ENCODE results near the gene SYT1. TPM values are rescaled to one million over a fixed set of nuclear protein-coding genes. Genes with fewer than 3 reads are reported as not detected.

Gene SYT1
- total RNA-seq, 1 experiment from 2014 or later: 15.8 TPM

DNA sequence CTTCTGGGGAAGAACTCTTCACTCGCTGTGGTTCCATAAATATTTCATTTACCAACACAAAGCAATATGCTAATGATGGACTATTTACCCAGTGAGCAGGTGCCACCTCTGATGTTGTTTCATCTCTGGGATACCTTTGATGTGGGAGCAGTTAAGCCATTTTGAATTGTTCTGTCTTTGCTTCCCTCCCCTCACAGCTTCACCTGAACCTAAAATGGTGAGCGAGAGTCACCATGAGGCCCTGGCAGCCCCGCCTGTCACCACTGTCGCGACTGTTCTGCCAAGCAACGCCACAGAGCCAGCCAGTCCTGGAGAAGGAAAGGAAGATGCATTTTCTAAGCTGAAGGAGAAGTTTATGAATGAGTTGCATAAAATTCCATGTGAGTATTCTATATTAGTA is 352.7 kb downstream of the SYT1 start:
- H3K79me1 ChIP-seq (ENCODE audit: insufficient read depth, low read depth, low read length, poor library complexity, severe bottlenecking): no peaks in the 10 kb centered on the region
- H2BK120ac ChIP-seq (ENCODE audit: low read depth, low read length, poor library complexity, severe bottlenecking): no peak overlapping the region
- no peaks in the 10 kb centered on the region for H4K20me1 ChIP-seq (ENCODE audit: control insufficient read depth, insufficient read depth, insufficient read length)
- TF ChIP-seq, protein P1, sequence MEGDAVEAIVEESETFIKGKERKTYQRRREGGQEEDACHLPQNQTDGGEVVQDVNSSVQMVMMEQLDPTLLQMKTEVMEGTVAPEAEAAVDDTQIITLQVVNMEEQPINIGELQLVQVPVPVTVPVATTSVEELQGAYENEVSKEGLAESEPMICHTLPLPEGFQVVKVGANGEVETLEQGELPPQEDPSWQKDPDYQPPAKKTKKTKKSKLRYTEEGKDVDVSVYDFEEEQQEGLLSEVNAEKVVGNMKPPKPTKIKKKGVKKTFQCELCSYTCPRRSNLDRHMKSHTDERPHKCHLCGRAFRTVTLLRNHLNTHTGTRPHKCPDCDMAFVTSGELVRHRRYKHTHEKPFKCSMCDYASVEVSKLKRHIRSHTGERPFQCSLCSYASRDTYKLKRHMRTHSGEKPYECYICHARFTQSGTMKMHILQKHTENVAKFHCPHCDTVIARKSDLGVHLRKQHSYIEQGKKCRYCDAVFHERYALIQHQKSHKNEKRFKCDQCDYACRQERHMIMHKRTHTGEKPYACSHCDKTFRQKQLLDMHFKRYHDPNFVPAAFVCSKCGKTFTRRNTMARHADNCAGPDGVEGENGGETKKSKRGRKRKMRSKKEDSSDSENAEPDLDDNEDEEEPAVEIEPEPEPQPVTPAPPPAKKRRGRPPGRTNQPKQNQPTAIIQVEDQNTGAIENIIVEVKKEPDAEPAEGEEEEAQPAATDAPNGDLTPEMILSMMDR (conservative IDR thresholded peaks at IDR 0.05): no peak
- H3K36me3 Mint-ChIP-seq (ENCODE audit: insufficient read depth in 1 of 3, low read depth in 3 of 3): peaks cover 29 to 41% (median 34%) of the 10 kb centered on the region in 3 experiments
- no peak overlapping the region for H3K56ac ChIP-seq (ENCODE audit: insufficient read length, low read depth, low read length)
- H3K18ac ChIP-seq (ENCODE audit: insufficient read length, low read depth, low read length): no peak overlapping the region
- no peak for DNase-seq
- no peaks in the 10 kb centered on the region for H3K23me2 ChIP-seq (ENCODE audit: insufficient read length, low read depth, low read length, poor library complexity, severe bottlenecking)
- no peaks in the 10 kb centered on the region for H3K79me2 ChIP-seq (ENCODE audit: insufficient read depth, low read length)
- WGBS (ENCODE audit: extremely low coverage, insufficient read length, low lambda C conversion rate): no CpG with 5 or more reads among the region's 6 CpGs
- no peak overlapping the region for H2AFZ ChIP-seq (ENCODE audit: low read length)
- H3K9me3 Mint-ChIP-seq: peaks cover 16 to 20% of the 10 kb centered on the region in 2 experiments; a peak in 4 of 5 replicates
- H3K27ac Mint-ChIP-seq: no peak overlapping the region; a peak in 1 of 7 replicates
- H4K8ac ChIP-seq (replicated peaks; ENCODE audit: insufficient read length, low read depth, low read length): no peak overlapping the region
- no peak overlapping the region for H2BK15ac ChIP-seq (ENCODE audit: low read depth, low read length)
- H3K14ac ChIP-seq (ENCODE audit: insufficient read depth, low read length): no peak overlapping the region
- peaks cover 4% of the 10 kb centered on the region in 2 experiments for H3K4me1 Mint-ChIP-seq
- no peak overlapping the region for H4K91ac ChIP-seq (ENCODE audit: insufficient read length, low read depth, low read length)
- no peak overlapping the region for H3K27ac ChIP-seq (ENCODE audit: insufficient read length, low read depth, low read length)
- H3K4me2 ChIP-seq (ENCODE audit: insufficient read depth, insufficient read length, low read length): no peak overlapping the region
- H3T11ph ChIP-seq (ENCODE audit: low read length): no peak overlapping the region
- H3K4me3 Mint-ChIP-seq: no peak overlapping the region
- H2BK12ac ChIP-seq (ENCODE audit: insufficient read length, low read depth, low read length): no peak overlapping the region
- no peaks in the 10 kb centered on the region; the same call in 1 of the 2 replicates for H3K27me3 ChIP-seq (ENCODE audit: insufficient read depth, low read length)
- H2BK5ac ChIP-seq (ENCODE audit: insufficient read length, low read length): no peak overlapping the region
- no peak overlapping the region for H2AK5ac ChIP-seq (ENCODE audit: insufficient read length, low read length)
- no peaks in the 10 kb centered on the region for H3K27me3 Mint-ChIP-seq (ENCODE audit: low read depth)
- H4K5ac ChIP-seq (ENCODE audit: insufficient read length, low read depth, low read length): no peak overlapping the region
- no peak overlapping the region for H2BK20ac ChIP-seq (ENCODE audit: low read depth, low read length, poor library complexity, severe bottlenecking)
- no peaks in the 10 kb centered on the region for H3K4me1 ChIP-seq (ENCODE audit: insufficient read depth, low read length)
- no peak overlapping the region for H3K23ac ChIP-seq (ENCODE audit: insufficient read length, low read depth, low read length)
- H3K9me3 ChIP-seq (ENCODE audit: control insufficient read depth, low read depth, low read length): no peaks in the 10 kb centered on the region
- H3K9ac ChIP-seq (ENCODE audit: extremely low read depth, insufficient read length, low read length): no peak overlapping the region
- no peak overlapping the region for H3K4ac ChIP-seq (ENCODE audit: low read depth, low read length)

All from H9 (cell line).